NCI-H510A treated with DMSO at 0.1 percent for 48 hours (cell line): ENCODE data around the gene KCNJ13.
"Not testable (repeated sequence)": the region's sequence is repeated elsewhere in the genome, so short reads cannot be mapped to it uniquely, and the experiment has no call there.

Experiments used
- DNase-seq: peaks from one replicate; lab custom pipeline; 2025; lab: John Stamatoyannopoulos, UW

KCNJ13 gene

GRCh38 chr2:232767866-232768265, 8.5 kb downstream of the KCNJ13 start:
- no peak for DNase-seq

DNA sequence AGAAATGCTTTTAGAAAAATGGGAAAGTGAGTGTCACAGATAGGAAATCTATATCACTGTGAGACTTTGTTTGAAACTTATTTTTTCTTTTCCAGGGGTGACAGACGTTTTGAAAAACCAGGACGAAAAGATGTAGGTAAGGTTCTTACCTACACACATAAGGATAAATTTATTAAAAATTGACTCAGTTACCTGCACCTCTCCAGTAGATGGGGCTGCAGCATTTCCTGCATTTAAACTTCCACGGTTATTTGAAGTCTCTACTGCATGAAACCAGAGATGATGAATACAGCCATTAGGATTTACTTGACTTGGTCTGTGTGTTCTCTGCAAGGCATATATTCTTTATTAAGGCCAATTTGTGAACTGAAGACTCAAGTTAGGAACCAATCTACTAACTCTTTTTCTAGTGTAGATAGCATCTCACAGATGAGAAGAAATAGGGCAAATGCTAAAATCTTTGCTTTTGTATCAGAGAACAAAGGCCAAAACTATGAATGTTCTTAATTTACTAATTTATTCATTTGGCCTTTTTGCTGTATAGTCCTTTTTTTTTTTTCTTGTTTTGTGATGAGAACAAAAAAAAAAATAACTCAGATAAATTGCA, 15.0 kb downstream of the KCNJ13 start:
- peak; percentile 78 for DNase-seq

DNA sequence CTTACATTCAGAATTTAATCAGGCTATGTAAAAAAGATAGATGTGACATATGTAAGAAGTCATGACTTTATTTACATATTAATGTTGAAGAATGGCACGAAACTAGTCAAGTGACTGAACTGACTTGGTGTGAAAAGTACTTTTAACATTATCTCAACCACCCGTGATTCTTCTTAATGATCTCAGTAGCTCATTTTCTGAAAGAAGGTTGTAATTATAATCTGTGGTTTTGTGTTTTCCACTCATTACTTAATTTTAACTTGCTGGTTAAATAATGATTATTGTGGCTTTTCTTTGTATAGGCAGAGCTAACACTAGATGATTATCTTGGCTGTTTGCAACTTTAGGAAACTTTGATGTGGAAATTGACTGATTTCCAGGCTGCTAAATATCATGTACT, 18.5 kb downstream of the KCNJ13 start:
- DNase-seq: no peak

GRCh38 chr2:232750135-232750671, 26.2 kb downstream of the KCNJ13 start:
- DNase-seq: no peak

DNA sequence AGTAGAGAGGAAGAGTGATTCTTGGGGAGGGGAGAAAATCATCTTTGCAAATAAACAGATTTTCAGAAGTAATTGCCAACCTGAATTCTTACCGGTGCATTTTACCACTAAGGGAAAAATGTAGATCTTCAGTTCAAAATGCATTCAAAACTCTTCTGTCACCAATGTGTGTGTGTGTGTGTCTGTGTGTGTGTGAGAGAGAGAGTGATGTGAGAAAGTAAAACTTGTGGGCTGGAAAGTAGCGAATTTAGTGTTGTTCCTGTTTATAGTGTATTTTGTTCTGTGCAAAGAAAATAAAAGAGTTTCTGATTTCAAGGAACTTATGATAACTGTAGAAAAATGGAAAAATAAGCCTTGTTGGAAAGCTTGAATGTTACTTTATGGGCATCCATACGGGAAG, 27.0 kb downstream of the KCNJ13 start:
- DNase-seq: no peak

GRCh38 chr2:232748038-232748437, 28.3 kb downstream of the KCNJ13 start:
- DNase-seq: no peak

DNA sequence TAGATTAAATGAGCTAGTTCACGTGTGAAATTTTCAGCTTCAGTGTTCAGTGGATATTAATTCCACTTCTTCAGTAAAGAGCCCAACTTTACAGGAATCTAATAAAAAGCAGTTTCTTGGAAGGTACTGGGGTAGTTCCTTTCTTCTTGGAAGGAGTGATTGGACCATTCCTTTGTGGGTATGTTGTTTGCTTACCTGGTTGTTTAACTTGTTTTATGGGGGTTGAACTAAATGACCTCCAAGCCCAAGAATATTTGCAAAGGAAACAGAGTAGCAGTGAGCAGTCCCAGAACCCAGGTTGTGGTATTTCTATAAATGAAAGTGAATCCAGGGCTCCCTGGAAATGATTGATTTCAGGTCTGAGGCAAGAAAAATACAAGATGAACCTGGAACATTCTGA, 31.4 kb downstream of the KCNJ13 start:
- DNase-seq: no peak

DNA sequence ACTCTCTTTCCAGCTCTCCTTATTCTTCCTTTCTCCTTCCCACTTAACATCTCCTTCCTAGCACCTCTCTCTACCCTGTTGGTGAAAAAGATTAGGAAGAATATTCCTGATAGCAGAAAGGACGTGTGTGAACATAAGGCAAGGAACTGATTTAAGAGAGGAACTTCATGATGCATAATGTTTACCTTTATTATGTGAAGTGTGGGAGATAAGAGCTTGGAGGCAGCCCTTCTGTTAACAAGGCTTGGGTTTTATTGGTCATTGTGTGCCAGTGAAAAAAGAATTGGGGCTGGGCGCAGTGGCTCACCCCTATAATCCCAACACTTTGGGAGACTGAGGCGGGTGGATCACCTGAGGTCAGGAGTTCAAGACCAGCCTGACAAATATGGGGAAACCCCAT, 34.4 kb downstream of the KCNJ13 start:
- DNase-seq: no peak

DNA sequence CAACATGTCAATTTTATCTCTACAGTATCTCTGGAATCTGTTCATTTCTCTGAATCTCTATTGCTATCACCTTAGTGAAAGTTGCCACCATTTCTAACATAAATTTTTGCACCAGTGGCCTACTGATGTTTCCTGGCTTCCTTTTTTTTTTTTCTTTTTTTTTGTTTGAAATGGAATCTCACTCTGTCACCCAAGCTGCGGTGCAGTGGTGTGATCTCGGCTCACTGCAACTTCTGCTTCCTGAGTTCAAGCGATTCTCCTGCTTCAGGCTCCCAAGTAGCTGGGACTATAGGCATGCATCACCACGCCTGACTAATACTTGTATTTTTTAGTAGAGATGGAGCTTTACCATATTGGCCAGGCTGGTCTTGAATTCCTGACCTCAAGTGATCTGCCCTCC, 35.1 kb downstream of the KCNJ13 start:
- no peak for DNase-seq

DNA sequence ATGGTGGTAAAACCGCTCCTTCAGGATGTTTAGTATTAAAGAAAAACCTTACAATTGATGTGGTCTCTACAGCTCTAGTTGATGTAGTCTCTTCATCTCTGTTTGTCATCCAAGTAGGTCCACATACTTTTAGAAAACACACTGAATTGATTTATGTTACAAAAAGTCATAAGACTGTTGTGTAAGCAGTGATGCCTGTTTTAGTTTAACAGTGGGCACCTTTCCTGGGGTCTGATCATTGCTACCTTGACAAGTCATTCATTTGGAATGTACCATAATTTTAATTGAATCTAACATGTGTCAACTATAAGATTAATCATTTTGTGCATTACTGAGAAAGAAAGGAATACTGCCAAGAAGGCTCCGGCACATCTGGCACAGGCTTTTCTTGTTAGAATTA, 44.9 kb downstream of the KCNJ13 start:
- DNase-seq: no peak

DNA sequence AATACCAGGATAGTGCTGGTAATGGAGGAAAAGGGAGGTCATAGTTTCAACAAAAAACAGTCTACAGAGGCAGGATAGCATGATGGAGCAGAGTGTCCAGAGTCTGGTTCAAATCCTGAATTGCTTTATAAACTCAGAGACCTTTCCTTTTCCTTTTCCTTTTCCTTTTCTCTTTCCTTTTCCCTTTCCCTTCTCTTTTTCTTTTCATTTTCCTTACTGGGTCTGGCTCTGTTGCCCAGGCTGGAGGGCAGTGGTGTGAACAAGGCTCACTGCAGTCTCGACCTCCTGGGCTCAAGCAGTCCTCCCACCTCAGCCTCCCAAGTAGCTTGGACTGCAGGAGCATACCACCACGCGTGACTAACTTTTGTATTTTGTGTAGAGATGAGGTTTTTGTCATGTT, 47.6 kb downstream of the KCNJ13 start:
- DNase-seq: no peak

DNA sequence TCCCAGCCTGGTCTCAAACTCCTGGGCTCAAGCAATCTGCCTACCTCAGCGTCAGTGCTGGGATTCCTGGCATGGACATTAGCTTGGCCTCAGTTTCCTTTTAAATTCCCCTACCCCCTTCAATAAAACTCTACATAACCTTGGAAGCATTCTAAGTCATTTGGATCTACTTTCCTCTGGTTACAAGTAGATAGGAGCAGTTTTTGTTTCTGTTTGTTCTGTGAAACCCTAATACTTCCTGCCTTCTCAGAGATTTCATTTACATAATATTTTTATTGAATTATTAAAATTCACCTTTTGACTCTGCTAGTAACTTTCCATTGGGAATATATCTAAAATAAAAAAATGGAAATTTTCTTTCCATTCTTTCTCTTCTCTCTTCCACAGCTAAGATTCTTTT, 53.3 kb downstream of the KCNJ13 start:
- DNase-seq: no peak

DNA sequence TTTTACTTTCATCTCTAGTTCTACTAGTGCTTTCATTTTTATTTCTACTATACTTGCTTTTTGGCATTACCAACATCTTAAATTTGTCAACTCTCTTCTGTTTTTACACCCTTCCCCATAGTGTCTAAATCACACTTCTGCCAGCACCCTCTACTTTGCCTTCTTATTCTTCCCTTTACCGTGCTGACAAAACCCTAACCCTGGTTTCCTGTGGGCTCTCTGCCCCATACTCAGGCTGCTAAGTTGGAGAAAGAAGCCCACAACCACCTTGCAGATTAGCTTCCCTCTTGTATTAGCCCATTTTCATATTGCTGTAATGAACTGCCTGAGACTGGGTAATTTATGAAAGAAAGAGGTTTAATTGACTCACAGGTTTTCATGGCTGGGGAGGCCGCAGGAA, 54.5 kb downstream of the KCNJ13 start:
- DNase-seq: no peak

DNA sequence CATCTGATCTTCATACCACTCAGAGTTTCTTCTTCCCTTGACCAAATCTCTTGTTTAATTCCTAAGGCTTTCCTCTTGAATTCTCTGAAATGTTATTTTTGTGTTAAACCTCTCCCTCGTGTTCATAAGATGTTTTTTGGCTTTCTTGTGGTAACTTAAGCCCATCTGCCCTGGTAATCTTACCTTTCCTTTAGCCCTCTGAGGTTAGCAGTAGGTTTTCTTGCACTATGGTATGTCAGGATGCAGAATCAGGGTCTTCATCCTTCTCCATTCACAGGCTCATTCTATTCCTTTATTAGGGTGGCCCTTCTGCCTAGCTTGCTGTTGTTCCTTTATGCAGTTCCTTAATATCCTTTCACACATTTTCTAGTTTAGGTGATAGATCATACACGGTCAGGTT, 55.1 kb downstream of the KCNJ13 start:
- no peak for DNase-seq

- not testable (repeated sequence) for DNase-seq
Measured at GRCh38 chr2:232720056-232720455, 56.3 kb downstream of the KCNJ13 start.
